AG09309 (cell line): Measurements from ENCODE around the gene SMPD3.
A peak's percentile ranks its signal among the peaks of the same experiment; 100 is the strongest.

Experiments
- DNase-seq: peaks from one replicate; pipeline ENCODE4 v3.0.0-alpha.2; 2010; ENCODE audit warnings: low read depth
- H3K4me3 ChIP-seq: 2 replicates; pipeline ENCODE4 v1.5.1; 2011; ENCODE audit warnings: mild to moderate bottlenecking, low read depth, low read length, moderate library complexity; ENCODE audit not compliant: control insufficient read depth
- CTCF ChIP-seq: IDR thresholded peaks from 2 replicates; pipeline ENCODE4 v1.5.1; 2011; ENCODE audit warnings: mild to moderate bottlenecking, low read depth, low read length, inconsistent platforms; ENCODE audit not compliant: insufficient read depth, control insufficient read depth; ENCODE audit errors: missing control alignments

SMPD3 gene

GRCh38 chr16:68377221-68377620 is 71.1 kb downstream of the SMPD3 start:
- no peak for DNase-seq
- H3K4me3 ChIP-seq: no peak overlapping the region
- no peak for TF ChIP-seq CTCF

- TF ChIP-seq CTCF: no peak
- no peak overlapping the region for H3K4me3 ChIP-seq
- DNase-seq: no peak
These were observed 71.7 kb downstream of the SMPD3 start for GRCh38 chr16:68376590-68376989.

GRCh38 chr16:68375801-68376536 is 72.3 kb downstream of the SMPD3 start:
- no peak for TF ChIP-seq CTCF
- DNase-seq: no peak
- H3K4me3 ChIP-seq: no peak overlapping the region

GRCh38 chr16:68374961-68375660 is 73.2 kb downstream of the SMPD3 start:
- no peak overlapping the region for H3K4me3 ChIP-seq
- no peak for TF ChIP-seq CTCF
- DNase-seq: no peak

GRCh38 chr16:68374246-68374805 is 74.0 kb downstream of the SMPD3 start:
- no peak for DNase-seq
- no peak overlapping the region for H3K4me3 ChIP-seq
- TF ChIP-seq CTCF: peak; percentile 0

- DNase-seq: no peak
- TF ChIP-seq CTCF: no peak
- H3K4me3 ChIP-seq: no peak overlapping the region
These were observed 74.6 kb downstream of the SMPD3 start for GRCh38 chr16:68373528-68374245.
